Measurements from ENCODE around the gene SNAPC1. TPM values are rescaled to one million over a fixed set of nuclear protein-coding genes. Genes with fewer than 3 reads are reported as not detected.

The SNAPC1 gene
- total RNA-seq, 1 experiment from 2014 or later, result 18.4 TPM

GRCh38 chr14:61774861-61775260 is 12.6 kb downstream of the SNAPC1 start:
- no peak for TF ChIP-seq CTCF (IDR thresholded peaks at IDR 0.05; ENCODE audit: unreplicated experiment)
- no peaks in the 10 kb centered on the region for H3K9me3 Mint-ChIP-seq (ENCODE audit: unreplicated experiment)
- intact Hi-C loops (cut with micrococcal nuclease), result no loop called here
- POLR2A ChIA-PET, result no interaction called here
- peak overlapping the region; percentile 54 for H3K27ac Mint-ChIP-seq (ENCODE audit: low read depth, unreplicated experiment)
- no peaks in the 10 kb centered on the region for H3K4me1 Mint-ChIP-seq (ENCODE audit: insufficient read depth, unreplicated experiment)
- BruUV-seq (replicated peaks), result no TSS peak
- H3K4me3 Mint-ChIP-seq (ENCODE audit: unreplicated experiment), result no peak overlapping the region
- H3K36me3 Mint-ChIP-seq (ENCODE audit: insufficient read depth, unreplicated experiment), result peaks cover 85% of the 10 kb centered on the region
- no peak for DNase-seq (ENCODE audit: unreplicated experiment)
- H3K27me3 Mint-ChIP-seq (ENCODE audit: insufficient read depth, unreplicated experiment), result no peaks in the 10 kb centered on the region
- CTCF ChIA-PET, result interaction anchor here (1.3 to 1.6 kb wide), 2 partner anchors 13 to 15 kb away, joined by 3 to 5 read pairs; no protein-coding TSS in a partner anchor

- H3K9me3 Mint-ChIP-seq (ENCODE audit: unreplicated experiment), result no peaks in the 10 kb centered on the region
- no TSS peak for BruUV-seq (replicated peaks)
- H3K27me3 Mint-ChIP-seq (ENCODE audit: insufficient read depth, unreplicated experiment), result no peaks in the 10 kb centered on the region
- intact Hi-C loops (cut with micrococcal nuclease), result no loop called here
- CTCF ChIA-PET, result interaction anchor here (0.5 to 1.5 kb wide), 3 partner anchors 18 to 540 kb away, joined by 3 to 4 read pairs (median 3); partner anchors contain the start of gene SNAPC1
- H3K36me3 Mint-ChIP-seq (ENCODE audit: insufficient read depth, unreplicated experiment), result peaks cover 81% of the 10 kb centered on the region
- no peak overlapping the region for H3K4me3 Mint-ChIP-seq (ENCODE audit: unreplicated experiment)
- POLR2A ChIA-PET, result no interaction called here
- H3K4me1 Mint-ChIP-seq (ENCODE audit: insufficient read depth, unreplicated experiment), result no peaks in the 10 kb centered on the region
- no peak for DNase-seq (ENCODE audit: unreplicated experiment)
- peak overlapping the region; percentile 54 for H3K27ac Mint-ChIP-seq (ENCODE audit: low read depth, unreplicated experiment)
- no peak for TF ChIP-seq CTCF (IDR thresholded peaks at IDR 0.05; ENCODE audit: unreplicated experiment)
Measured at GRCh38 chr14:61780125-61780524, 17.9 kb downstream of the SNAPC1 start.

- CTCF ChIA-PET, result interaction anchor here (0.6 to 1.5 kb wide), 3 partner anchors 14 to 342 kb away, joined by 3 to 6 read pairs (median 5); no protein-coding TSS in a partner anchor
- POLR2A ChIA-PET, result no interaction called here
Measured at GRCh38 chr14:61797309-61797708, 35.1 kb downstream of the SNAPC1 start.

DNA sequence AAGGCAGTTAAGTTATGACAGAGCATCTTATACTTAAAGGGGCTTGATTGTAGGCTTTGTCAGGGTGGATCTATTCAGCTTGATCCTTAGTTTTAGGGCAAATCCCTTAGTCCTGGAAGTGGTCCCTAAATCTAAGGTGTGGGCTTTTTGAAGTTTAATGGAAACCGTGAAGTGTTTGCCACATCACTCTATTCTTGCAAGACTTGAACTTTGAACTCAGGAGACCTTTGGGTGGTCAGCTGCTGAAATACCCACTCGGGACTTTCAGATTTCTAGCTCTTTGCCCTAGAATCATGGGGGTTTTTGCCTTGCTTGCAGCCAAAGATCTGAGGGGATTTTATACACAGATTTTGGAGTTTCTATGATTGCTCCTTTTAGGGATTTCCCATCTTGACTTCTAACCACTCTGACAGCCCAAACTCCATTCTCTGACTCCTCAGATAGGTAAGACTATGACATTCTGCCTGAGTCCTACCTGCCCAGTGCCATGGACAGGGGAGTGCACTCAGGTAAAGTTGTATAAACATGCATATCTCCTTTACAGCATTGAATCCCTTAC is 39.9 kb downstream of the SNAPC1 start:
- Mint-ChIP-seq H3K4me1 (ENCODE audit: insufficient read depth, unreplicated experiment) (no peaks in the 10 kb centered on the region), H3K27me3 (ENCODE audit: insufficient read depth, unreplicated experiment) (no peaks in the 10 kb centered on the region), H3K4me3 (ENCODE audit: unreplicated experiment) (no peak overlapping the region), H3K9me3 (ENCODE audit: unreplicated experiment) (no peaks in the 10 kb centered on the region), H3K36me3 (ENCODE audit: insufficient read depth, unreplicated experiment) (peaks cover 11% of the 10 kb centered on the region), H3K27ac (ENCODE audit: low read depth, unreplicated experiment) (no peak overlapping the region)
- DNase-seq (ENCODE audit: unreplicated experiment), result no peak
- ChIA-PET CTCF (no interaction called here), POLR2A (interaction anchor here (1.4 kb wide), 1 partner anchor 35 kb away, joined by 4 read pairs; no protein-coding TSS in a partner anchor)
- intact Hi-C loops (cut with micrococcal nuclease), result no loop called here
- no TSS peak for BruUV-seq (replicated peaks)
- no peak for TF ChIP-seq CTCF (IDR thresholded peaks at IDR 0.05; ENCODE audit: unreplicated experiment)

More at GRCh38 chr14:61797309-61797708, 35.1 kb downstream of the SNAPC1 start:
- Mint-ChIP-seq H3K9me3 (ENCODE audit: unreplicated experiment) (no peaks in the 10 kb centered on the region), H3K4me3 (ENCODE audit: unreplicated experiment) (no peak overlapping the region), H3K4me1 (ENCODE audit: insufficient read depth, unreplicated experiment) (no peaks in the 10 kb centered on the region), H3K27ac (ENCODE audit: low read depth, unreplicated experiment) (no peak overlapping the region), H3K36me3 (ENCODE audit: insufficient read depth, unreplicated experiment) (peaks cover 38% of the 10 kb centered on the region), H3K27me3 (ENCODE audit: insufficient read depth, unreplicated experiment) (no peaks in the 10 kb centered on the region)
- BruUV-seq (replicated peaks), result no TSS peak
- TF ChIP-seq CTCF (IDR thresholded peaks at IDR 0.05; ENCODE audit: unreplicated experiment), result no peak
- DNase-seq (ENCODE audit: unreplicated experiment), result no peak
- intact Hi-C loops (cut with micrococcal nuclease), result no loop called here
